PC-3 (cell line): Measurements from ENCODE around the gene TTC28.

ENCODE experiments used
- CTCF ChIP-seq: fragments of 300-600 bp; sonication (generic); conservative IDR thresholded peaks from 2 replicates; pipeline ENCODE4 v1.5.1; 2017; ENCODE audit warnings: antibody characterized with exemption, low read depth, mild to moderate bottlenecking, low read length
- EZH2 ChIP-seq: fragments of 300-600 bp; sonication (generic); IDR thresholded peaks from one replicate; pipeline ENCODE4 v1.6.1; 2017; ENCODE audit warnings: antibody characterized with exemption, mild to moderate bottlenecking, low read length; ENCODE audit not compliant: unreplicated experiment
- EZH2phosphoT487 ChIP-seq: fragments of 300-600 bp; sonication (generic); IDR thresholded peaks from 2 replicates; pipeline ENCODE4 v1.6.1; 2018; ENCODE audit warnings: mild to moderate bottlenecking, antibody characterized with exemption, low read length, borderline replicate concordance

DNA sequence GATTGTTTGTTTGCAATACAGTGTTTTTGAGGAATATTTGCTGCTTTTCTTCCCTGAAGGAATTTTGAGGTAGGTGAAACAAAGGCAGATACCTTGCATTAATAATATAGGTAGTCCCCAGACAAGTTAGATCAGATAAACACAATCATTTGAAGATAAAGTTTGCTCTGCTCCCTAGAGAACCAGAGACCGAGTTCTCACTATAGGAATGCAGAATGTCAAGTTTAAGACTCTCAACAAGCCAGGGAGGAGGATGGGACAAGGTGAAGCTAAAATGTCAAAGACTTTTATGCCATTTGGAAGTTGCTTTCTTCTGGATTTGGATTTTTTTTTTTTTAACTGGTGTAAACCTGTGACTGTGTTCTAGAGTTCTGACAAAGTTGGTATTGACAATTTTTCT, 364.7 kb downstream of the TTC28 start:
- TF ChIP-seq CTCF (no peak), EZH2 (no peak), EZH2phosphoT487 (no peak)
